GM19452 (cell line): ENCODE measurements around the gene SDCCAG8.

Source experiments
- ATAC-seq: cut with Tn5 transposase; IDR thresholded peaks from one replicate; pipeline ENCODE4 v1.9.1; 2021; ENCODE audit not compliant: unreplicated experiment

The SDCCAG8 gene

DNA sequence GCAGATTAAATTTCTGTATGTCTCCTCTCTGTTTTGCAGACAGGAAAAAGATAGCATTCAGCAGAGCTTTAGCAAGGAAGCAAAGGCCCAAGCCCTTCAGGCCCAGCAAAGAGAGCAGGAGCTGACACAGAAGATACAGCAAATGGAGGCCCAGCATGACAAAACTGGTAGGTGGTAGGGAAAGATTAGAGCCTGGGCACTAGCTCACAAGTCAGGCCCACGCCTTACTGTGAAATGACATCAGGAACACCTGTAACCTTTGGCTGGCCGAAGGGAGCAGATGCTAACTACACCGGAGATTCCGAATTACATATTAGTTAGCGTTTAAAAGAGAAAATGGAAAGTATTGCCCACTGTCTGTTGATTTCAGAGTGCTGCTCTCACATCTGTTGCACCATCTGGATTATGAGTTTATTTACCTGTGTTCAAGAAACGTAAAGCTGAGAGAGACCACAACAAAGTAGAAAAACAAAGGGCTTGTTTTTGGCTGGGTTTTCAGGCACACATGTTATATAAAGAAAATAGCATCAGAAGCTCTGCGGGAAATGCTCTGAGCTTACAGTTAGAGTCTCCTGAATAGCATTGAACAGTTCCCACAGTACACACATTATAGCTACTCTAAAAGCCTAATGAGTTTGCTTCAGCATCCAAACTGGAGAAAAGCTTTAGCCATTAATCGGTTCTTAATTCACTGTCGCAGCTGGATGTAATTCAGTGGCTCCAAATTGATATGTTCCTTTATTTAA lies 160.0 kb downstream of the SDCCAG8 start:
- ATAC-seq: no peak

DNA sequence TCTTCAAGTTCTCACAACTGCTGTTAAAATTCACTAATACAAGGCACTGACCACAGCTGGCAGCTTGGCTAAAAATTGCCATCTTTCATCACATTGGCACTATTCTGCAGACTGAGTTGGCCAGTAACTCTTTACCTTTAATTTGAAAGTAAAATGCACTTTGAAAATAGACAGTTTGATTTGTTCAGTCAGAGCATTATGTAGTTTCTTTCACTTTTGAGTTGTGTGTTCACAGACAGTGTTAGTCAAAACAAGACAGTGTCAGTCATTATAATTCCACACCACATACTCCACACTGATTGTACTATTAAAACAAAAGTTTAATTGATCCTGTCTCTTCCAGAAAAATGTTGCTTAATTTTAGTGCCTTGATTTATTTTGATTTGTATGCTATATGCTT lies 160.7 kb downstream of the SDCCAG8 start:
- ATAC-seq: no peak

- no peak for ATAC-seq
Observed at GRCh38 chr1:243420016-243420945, 164.4 kb downstream of the SDCCAG8 start.

DNA sequence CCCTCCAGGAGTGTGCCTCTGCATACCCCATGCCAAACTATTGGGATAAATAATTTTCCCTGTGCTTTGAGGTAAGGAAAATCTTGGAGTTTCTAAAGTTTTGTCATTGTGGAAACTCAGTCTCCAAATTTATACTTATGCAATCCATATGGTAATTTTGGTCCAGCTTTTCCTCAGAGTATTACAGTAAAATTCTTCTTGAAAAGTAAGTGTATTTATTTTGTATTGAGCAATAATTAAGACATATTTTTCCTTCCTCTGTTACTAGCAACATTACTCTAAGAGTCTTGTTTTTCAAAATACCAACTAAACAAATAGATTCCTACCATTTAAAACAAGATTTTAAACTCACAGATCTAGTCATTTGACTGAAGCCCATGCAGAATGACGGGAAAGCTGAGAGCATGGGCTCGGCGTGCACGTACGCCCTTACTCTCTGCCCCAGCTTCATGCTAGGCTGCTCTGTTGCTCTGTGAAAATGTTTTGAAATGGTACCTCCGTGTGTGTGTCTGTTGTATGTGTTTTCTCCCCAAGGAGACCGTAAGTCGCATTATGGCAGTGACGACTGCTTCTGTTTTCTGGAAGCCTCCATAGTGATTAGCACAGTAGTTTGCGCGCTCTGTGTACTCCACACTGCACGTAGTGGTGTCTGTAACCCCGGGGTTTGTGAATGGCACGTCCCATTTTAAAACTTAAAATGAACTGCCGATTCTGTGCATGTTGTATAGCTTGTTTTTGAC lies 165.3 kb downstream of the SDCCAG8 start:
- ATAC-seq: no peak

GRCh38 chr1:243421784-243422183 lies 165.9 kb downstream of the SDCCAG8 start:
- ATAC-seq: peak; percentile 78

- ATAC-seq: no peak
Observed at GRCh38 chr1:243422362-243422761, 166.5 kb downstream of the SDCCAG8 start.

DNA sequence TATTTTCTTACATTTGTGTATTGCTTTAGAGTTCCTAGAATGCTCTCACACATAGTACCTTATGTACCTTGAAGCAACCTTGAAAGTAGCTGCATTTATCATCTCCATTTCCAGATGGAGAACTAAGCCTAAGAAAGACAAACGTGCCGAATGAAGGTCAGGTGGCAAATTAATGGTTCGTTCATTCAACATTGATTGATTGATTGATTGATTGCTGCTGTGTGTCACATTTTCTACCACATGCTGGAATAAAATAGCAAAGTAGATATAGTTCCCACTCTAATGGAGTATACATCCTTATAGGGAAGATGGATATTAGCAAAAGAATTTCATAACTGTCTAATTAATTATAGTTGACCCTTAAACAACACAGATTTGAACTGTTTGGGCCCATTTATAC lies 172.2 kb downstream of the SDCCAG8 start:
- no peak for ATAC-seq

DNA sequence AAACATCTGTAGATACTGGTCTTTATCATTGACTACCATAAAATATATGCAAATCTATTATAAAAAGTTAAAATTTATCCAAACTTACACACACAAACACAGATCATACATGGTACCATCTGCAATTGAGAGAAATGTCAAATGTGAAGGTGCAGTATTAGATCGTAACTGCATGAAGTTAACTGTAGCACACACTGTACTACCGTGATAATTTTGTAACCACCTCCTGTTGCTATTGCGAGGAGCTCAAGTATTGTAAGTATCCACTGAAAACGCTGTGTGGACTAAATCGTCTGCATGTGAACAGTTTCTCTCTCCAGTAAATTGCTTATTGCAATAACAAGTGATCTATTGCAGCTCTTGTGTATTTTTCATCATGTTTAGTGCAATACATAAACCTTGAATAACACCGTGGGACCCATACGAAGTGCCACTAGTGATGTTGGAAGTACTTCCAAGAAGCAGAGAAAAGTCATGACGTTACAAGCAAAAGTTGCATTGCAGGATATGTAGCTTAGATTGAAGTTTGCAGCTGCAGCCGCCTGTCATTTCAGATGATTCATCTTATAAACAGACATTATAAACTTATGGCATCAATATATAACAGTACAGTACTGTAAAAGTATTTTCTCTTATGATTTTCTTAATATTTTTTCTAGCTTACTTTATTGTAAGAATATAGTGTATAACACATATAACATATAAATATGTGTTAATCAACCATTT lies 172.9 kb downstream of the SDCCAG8 start:
- ATAC-seq: no peak

DNA sequence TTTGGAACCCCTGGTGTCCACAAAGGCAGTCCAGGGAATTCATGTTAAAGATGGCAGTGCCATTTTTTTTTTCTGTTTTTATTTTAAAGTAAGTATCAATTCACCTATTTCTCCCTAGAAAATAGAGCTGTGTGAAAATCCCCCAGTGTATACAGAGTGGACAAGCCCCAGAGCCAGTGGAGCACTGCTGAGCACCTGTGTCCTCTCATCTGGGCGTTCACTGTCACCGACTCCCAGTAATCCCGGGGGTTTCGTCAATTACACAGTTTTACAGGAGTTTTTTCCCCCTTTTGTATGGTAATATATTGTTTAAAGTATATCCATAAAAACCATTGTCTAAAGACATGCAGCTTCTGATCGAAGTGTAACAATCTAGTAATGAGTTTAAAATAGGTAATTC lies 175.8 kb downstream of the SDCCAG8 start:
- no peak for ATAC-seq

GRCh38 chr1:243432136-243432535 lies 176.3 kb downstream of the SDCCAG8 start:
- ATAC-seq: no peak

- ATAC-seq: no peak
Observed at GRCh38 chr1:243433737-243434370, 178.0 kb downstream of the SDCCAG8 start.

DNA sequence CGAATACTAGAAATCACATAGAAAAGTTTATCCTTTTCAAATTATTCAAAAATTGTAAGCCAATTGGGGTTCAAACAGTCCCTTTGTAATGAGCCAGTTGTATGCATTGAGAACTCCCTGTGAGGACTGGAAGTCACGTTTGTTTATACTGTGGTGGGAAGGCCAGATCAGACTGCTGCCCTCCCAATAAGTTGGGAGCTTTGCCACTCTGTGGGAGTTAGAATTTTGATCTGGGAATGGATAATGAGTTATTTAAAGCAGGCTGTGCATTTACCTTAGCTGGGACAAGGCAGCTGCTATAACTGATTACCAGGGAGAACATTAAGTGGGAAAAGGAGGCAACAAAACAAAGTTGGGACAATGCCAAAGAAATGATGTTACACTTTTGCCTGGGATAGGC lies 178.8 kb downstream of the SDCCAG8 start:
- no peak for ATAC-seq

GRCh38 chr1:243435836-243436235 lies 180.0 kb downstream of the SDCCAG8 start:
- no peak for ATAC-seq

DNA sequence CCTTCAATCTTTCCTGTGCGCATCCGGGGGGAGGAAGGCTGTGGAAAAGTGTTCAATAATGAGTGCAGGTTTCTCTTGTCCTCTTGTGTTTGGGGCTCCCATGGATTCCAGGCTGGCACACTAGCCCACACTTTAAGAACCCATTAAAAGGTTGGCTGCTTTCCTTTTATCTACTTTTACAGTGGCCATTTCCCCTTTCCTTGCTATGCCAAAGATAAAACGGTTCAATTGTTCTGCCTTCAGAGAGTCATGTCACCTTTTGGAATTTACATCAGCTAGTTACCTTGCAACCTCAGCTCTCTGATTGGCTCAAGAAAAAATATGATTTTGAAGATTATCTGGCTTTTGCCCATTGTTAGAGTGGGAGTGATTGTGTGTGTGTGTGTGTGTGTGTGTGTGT lies 182.3 kb downstream of the SDCCAG8 start:
- ATAC-seq: no peak

DNA sequence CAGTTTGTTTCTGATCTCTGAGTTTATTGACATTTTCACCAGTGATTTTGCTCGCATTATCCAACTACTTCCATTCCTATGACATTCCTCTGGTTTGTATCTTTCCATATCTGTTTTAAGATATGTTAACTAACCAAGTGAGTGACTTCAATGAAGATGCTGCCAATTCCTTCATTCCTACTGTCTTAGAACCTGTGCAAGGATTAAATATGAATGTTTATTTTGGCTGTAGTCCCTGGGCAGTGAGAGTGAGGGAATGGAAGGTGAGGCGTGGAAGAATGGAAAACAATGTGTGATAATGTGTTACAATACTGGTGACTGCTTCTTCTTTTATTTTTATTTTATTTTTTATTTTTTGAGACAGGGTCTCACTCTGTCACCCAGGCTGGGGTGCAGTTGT lies 183.0 kb downstream of the SDCCAG8 start:
- no peak for ATAC-seq

DNA sequence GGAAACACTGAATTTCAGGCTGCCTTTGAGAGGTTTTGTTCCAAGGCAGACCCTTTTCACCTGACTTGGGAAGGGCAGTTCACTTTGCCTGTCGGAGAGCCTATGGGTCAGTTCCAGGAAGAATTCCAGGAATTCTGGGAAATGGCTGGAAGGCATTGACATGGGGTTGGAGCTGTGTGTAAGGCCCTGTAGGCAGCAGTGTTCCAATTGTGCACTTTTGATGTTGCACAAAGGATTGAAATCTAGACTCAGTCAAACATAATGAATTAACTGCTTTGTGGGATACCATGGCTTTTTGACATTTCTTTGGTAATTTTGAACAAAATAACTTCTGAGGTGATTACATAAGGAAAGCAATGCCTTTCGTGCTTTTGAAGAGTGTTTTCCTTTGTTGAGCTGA lies 184.6 kb downstream of the SDCCAG8 start:
- ATAC-seq: no peak

GRCh38 chr1:243441601-243442000 lies 185.8 kb downstream of the SDCCAG8 start:
- ATAC-seq: no peak

DNA sequence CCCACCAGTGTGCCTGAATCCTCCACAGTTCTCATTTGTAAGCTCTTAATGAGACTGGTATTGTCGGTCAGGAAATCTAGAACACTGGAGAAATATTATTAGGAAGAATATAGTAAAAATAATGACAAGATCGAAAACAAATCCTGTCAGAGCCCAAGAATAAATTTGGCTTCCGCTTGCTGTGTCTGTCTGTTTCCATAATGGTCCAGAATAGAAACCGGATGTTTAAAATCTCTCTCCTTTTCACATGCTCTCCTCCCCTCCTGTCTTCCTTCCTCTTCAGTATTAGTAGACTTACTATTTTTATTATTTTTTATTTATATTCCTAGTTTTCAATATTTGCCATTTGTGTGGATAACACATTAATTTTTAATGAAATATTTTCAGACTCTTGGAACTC lies 187.7 kb downstream of the SDCCAG8 start:
- no peak for ATAC-seq

- no peak for ATAC-seq
Observed at GRCh38 chr1:243447347-243447746, 191.5 kb downstream of the SDCCAG8 start.

GRCh38 chr1:243447844-243448243 lies 192.0 kb downstream of the SDCCAG8 start:
- no peak for ATAC-seq
